ENCODE measurements around the gene CEP19.

CEP19 gene

DNA sequence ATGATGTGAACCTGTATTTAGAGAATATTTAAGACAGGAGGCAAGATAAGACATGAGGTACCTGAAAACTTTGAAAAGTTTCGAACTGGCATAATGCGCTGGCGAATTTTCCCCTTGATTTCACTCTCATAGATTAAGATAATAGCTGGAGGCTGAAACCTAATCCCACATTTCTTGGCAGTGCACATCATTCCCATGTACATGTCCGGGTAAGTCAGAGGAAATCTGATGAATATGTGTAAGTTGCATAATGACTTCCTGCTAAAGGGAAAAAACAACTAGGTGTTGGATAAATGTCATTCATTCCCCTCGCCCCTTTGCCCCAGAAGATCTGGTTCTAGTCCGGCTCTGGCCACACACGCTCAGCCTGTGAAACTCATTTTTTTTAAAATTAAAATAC lies 3.6 kb downstream of the CEP19 start:
- no peak for DNase-seq (ENCODE audit: low spot score)

- DNase-seq (ENCODE audit: low spot score): no peak
Observed at GRCh38 chr3:196707566-196707965, 4.5 kb downstream of the CEP19 start.

GRCh38 chr3:196706731-196707130 lies 5.3 kb downstream of the CEP19 start:
- no peak for DNase-seq (ENCODE audit: low spot score)

DNA sequence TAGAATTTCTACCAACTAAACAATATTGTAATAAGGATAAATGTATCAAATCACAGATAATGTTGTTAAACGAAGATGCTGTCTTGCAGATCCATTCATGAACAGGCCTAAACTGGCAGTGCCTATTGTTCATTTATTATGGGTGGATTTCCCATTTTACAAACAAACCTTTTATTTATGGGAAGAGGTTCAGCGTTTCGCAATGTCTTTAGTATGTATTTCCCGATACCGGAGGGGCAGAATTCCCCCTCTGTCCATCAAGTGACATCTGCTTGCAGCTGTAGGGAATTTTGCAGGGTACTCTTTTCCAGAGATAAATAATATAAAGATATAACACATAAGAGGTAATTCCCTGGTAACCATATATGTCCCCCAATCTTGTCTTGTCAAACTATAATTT lies 5.7 kb downstream of the CEP19 start:
- DNase-seq (ENCODE audit: low spot score): no peak

GRCh38 chr3:196700801-196701200 lies 11.2 kb downstream of the CEP19 start:
- DNase-seq (ENCODE audit: low spot score): no peak

DNA sequence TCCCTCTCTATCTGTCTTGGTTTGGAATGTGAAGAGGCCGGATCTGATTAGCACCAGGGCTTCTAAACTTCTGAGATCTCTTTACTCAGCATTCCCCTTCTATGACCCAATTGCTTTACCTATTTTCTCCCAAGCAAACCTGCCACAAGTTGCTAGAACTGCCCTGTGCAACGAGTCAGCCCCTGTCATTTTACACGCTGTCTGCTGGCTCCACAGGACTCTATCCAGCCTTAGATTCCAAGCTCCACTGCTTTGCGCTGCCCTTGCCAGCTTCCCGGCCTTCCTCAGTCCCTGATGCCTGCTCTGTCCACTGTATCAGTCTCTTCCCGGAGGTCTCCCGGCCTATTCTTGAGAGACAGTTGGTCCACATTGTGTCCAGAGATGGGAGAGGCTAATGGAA lies 12.3 kb downstream of the CEP19 start:
- no peak for DNase-seq (ENCODE audit: low spot score)

DNA sequence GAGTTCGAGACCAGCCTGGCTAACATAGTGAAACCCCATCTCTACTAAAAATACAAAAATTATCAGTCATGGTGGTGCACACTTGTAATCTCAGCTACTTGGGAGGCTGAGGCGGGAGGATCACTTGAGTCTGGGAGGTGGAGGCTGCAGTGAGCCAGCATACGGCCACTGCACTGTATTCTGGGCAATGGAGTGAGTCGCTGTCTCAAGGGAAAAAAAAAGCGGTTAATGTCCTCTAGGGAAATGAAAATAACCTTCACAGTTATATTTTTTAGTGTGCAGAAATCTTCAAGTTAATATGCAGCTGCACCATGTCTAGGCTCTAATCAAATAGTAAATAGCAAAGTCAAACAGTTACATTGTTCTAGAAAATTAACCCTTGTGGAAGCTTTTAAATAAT lies 14.8 kb downstream of the CEP19 start:
- DNase-seq (ENCODE audit: low spot score): no peak

- DNase-seq (ENCODE audit: low spot score): no peak
Observed at GRCh38 chr3:196695849-196696226, 16.2 kb downstream of the CEP19 start.

GRCh38 chr3:196694941-196695848 lies 16.9 kb downstream of the CEP19 start:
- no peak for DNase-seq (ENCODE audit: low spot score)

GRCh38 chr3:196694202-196694638 lies 17.8 kb downstream of the CEP19 start:
- peak; percentile 30 for DNase-seq (ENCODE audit: low spot score)

GRCh38 chr3:196691386-196691785 lies 20.7 kb downstream of the CEP19 start:
- no peak for DNase-seq (ENCODE audit: low spot score)

DNA sequence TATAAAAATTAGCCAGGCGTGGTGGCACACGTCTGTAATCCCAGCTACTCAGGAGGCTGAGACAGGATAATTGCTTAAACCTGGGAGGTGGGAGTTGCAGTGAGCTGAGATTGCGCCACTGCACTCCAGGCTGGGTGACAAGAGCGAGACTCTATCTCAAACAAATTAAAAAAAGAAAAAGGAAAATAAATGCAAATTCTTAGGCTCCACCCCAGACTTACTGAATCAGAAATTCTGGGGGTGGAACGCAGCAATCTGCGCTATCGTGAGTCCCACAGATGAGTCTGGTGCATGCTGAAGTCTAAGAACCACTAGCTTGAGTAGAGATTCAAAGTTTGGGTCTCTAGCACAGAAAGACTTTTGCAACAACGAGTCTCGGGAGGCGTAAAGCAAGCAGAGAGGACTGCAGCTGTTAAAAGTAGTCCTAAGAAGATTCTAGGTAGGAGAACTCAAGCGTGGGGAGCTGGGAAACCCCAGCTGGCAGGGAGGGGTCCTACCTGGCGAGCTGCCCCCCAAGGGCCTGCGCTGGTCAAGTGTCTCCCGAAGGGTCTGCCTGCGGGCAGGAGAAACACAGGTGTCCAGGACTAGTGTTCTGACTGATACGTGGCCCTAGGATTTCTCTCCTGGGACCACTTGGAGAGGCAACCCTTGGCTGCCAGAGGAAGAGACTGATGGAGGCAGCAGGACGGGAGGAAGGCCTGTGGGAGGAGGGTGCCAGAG lies 21.9 kb downstream of the CEP19 start:
- no peak for DNase-seq (ENCODE audit: low spot score)

- DNase-seq (ENCODE audit: low spot score): peak; percentile 48
Observed at GRCh38 chr3:196688349-196688748, 23.7 kb downstream of the CEP19 start.

DNA sequence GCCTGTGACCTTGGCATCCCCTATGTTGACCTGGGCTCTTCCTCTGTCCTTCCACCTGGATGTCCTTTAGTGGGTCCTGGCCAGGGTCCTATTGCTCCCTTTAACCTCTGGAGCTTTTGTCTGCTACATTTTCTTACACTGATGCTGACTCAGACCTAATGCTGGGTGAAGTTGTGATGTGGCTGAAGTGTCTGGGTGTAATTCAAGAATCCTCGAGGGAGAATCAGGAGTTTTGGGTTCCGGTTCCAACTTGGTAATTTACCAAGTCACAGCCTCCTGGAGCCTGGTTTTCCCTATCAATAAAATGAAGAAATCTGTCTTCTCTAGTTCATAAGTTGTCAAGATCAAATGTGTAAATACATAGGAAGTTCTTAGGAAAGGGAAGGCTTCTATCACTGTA lies 25.6 kb downstream of the CEP19 start:
- no peak for DNase-seq (ENCODE audit: low spot score)

- peak; percentile 74 for DNase-seq (ENCODE audit: low spot score)
Observed at GRCh38 chr3:196684548-196685407, 27.3 kb downstream of the CEP19 start.

GRCh38 chr3:196677931-196678330 lies 34.1 kb downstream of the CEP19 start:
- no peak for DNase-seq (ENCODE audit: low spot score)

- no peak for DNase-seq (ENCODE audit: low spot score)
Observed at GRCh38 chr3:196677353-196677752, 34.7 kb downstream of the CEP19 start.

- DNase-seq (ENCODE audit: low spot score): no peak
Observed at GRCh38 chr3:196673632-196674031, 38.4 kb downstream of the CEP19 start.

- no peak for DNase-seq (ENCODE audit: low spot score)
Observed at GRCh38 chr3:196670339-196670738, 41.7 kb downstream of the CEP19 start.

DNA sequence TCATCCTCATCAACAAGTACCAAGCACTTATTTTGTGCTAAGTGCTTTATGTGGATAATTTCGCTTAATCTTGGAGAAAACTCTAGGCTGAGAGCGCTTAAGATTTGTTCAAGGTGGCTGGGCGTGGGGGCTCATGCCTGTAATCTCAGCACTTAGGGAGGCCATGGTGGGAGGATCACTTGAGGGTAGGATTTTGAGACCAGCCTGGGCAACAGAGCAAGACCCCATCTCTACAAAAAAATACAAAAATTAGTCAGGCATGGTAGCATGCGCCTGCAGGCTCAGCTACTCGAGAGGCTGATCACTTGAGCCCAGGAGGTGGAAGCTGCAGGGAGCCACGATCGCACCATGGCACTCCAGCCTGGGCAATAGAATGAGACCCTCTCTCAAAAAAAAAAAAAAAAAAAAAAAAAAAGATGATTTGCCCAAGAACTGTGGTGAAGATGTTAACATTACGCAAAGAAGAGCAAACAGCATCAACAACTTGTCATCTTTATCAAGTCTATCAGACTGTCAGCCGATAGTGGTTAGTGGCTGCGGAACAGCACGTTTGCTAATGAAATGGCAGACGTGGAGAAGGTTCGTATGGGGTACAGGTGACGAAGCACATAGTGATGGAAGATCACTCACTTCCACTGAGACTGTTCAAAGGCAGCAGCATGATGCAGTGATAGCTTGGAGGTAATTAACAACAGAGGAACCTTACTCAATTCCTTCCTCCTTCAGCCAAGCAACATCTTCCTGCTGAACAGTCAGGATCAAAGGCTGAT lies 44.8 kb downstream of the CEP19 start:
- DNase-seq (ENCODE audit: low spot score): no peak

DNA sequence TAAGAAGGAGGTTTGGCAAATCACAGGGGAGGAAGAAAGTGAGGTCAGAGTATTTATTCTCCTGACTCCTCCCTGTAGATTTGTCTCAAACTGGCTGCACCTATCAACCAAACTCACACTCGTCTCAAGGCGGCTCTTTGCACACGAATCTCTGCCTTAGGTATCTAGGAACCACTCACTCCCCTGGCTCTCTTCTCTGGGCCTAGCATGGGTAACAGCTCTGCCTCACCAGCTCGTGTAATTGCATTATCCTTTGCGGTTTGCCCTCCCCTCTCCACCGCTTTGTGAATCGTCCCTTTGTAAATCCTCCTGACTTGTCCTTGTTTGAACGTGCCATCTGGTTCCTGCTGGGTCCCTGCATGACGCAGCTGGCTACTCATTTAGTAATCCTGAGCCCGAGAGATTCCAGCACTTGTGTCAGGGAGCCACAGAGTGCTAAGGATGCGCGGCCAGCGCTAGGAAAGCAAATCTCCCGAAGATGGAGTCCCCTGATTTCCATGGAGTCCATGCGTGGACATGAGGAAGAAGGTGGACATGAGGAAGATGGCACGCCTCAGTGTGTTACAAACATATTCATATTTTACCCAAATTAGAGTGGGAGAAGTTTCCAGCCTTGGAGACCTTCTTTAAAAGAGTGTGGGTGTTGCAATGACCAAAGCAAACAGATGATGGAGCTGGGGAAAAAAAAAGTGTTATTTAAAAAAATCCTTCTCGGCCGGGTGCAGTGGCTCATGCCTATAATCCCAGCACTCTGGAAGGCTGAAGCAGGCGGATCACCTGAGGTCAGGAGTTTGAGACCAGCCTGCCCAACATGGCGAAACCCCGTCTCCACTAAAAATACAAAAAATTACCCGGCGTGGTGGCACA lies 45.8 kb downstream of the CEP19 start:
- peak; percentile 46 for DNase-seq (ENCODE audit: low spot score)
